HCT116 (cell line): Measurements from ENCODE around the gene RNF152.

Source experiments
- CEBPB ChIP-seq: IDR thresholded peaks from 2 replicates; pipeline ENCODE4 v1.6.1; 2012; ENCODE audit warnings: low read depth
- CTCF ChIP-seq, 3 experiments: fragments of 200-600 bp in 1 of 3; sonication (generic) in 1 of 3; IDR thresholded peaks in 2 of 3; conservative IDR thresholded peaks in 1 of 3; 2 replicates each; pipeline ENCODE4 v1.5.1; 2012 to 2017; ENCODE audit warnings: low read depth in 2 of 3, low read length in 2 of 3, antibody characterized with exemption in 1 of 3, borderline replicate concordance in 1 of 3, control low read depth in 1 of 3, mild to moderate bottlenecking in 1 of 3, mixed read lengths in 1 of 3, mixed run types in 1 of 3, moderate library complexity in 1 of 3; ENCODE audit not compliant: insufficient read depth in 1 of 3
- EZH2phosphoT487 ChIP-seq: fragments of 200-600 bp; IDR thresholded peaks from 2 replicates; pipeline ENCODE4 v1.6.1; 2018; ENCODE audit warnings: antibody characterized with exemption, borderline replicate concordance
- JUND ChIP-seq: IDR thresholded peaks from 2 replicates; pipeline ENCODE4 v1.6.1; 2012
- MAX ChIP-seq: IDR thresholded peaks from 2 replicates; pipeline ENCODE4 v1.6.1; 2012
- POLR2A ChIP-seq: IDR thresholded peaks from 2 replicates; pipeline ENCODE4 v1.7.0; 2011; ENCODE audit warnings: borderline replicate concordance; ENCODE audit not compliant: insufficient read depth, insufficient read length; ENCODE audit errors: extremely low read depth
- POLR2AphosphoS5 ChIP-seq: IDR thresholded peaks from 2 replicates; pipeline ENCODE4 v1.6.1; 2011; ENCODE audit warnings: mild to moderate bottlenecking, low read depth, low read length, moderate library complexity
- RAD21 ChIP-seq: IDR thresholded peaks from 2 replicates; pipeline ENCODE4 v1.6.1; 2012; ENCODE audit warnings: low read depth, mild to moderate bottlenecking
- REST ChIP-seq: IDR thresholded peaks from 2 replicates; pipeline ENCODE4 v1.6.1; 2012; ENCODE audit warnings: low read depth
- ZNF274 ChIP-seq: fragments of 200-500 bp; sonication (Bioruptor generic); IDR thresholded peaks from 2 replicates; pipeline ENCODE4 v1.6.1; 2014; ENCODE audit warnings: mild to moderate bottlenecking, low read depth, low read length, inconsistent platforms

- no peak for TF ChIP-seq MAX
- no peak for TF ChIP-seq JUND
- TF ChIP-seq RAD21, result no peak
- TF ChIP-seq POLR2AphosphoS5, result no peak
- no peak for TF ChIP-seq CEBPB
- TF ChIP-seq CTCF (IDR thresholded peaks at IDR 0.05 in 2 of 3, conservative IDR thresholded peaks at IDR 0.05 in 1 of 3; ENCODE audit: borderline replicate concordance in 1 of 3, insufficient read depth in 1 of 3, low read depth in 2 of 3, low read length in 2 of 3), result no peak
- TF ChIP-seq POLR2A, result no peak
- no peak for TF ChIP-seq REST
- TF ChIP-seq EZH2phosphoT487, result no peak
- no peak for TF ChIP-seq ZNF274
These were observed 2.5 kb downstream of the RNF152 start for GRCh38 chr18:61890344-61890743.
